Mesendoderm (in vitro differentiated cells): Measurements from ENCODE around the gene NDC1. TPM values are rescaled to one million over a fixed set of nuclear protein-coding genes. Genes with fewer than 3 reads are reported as not detected.

Experiments used
- DNase-seq: peaks from one replicate; pipeline ENCODE4 v3.0.0; 2013
- H2AK5ac ChIP-seq: 2 replicates; pipeline ENCODE4 v1.6.1; 2013; ENCODE audit warnings: low read length, inconsistent platforms
- H2BK120ac ChIP-seq: 2 replicates; pipeline ENCODE4 v1.6.1; 2013; ENCODE audit warnings: low read depth, mild to moderate bottlenecking, low read length, moderate library complexity, mixed read lengths
- H2BK15ac ChIP-seq: replicated peaks from 2 replicates; pipeline ENCODE4 v1.6.1; 2013; ENCODE audit warnings: low read depth, mild to moderate bottlenecking, moderate library complexity
- H2BK5ac ChIP-seq: 2 replicates; pipeline ENCODE4 v1.6.1; 2013; ENCODE audit warnings: low read length, inconsistent platforms
- H3K18ac ChIP-seq: 2 replicates; pipeline ENCODE4 v1.6.1; 2013; ENCODE audit warnings: mild to moderate bottlenecking, low read length, mixed read lengths
- H3K23ac ChIP-seq: one replicate; pipeline ENCODE4 v1.6.1; 2013; ENCODE audit warnings: low read length
- H3K27ac ChIP-seq: 2 replicates; pipeline ENCODE4 v1.5.1; 2013; ENCODE audit warnings: low read depth, mild to moderate bottlenecking, inconsistent platforms, low read length, moderate library complexity
- H3K27me3 ChIP-seq: 2 replicates; pipeline ENCODE4 v1.6.1; 2013; ENCODE audit warnings: low read length, control low read depth, mild to moderate bottlenecking, inconsistent platforms; ENCODE audit not compliant: insufficient read depth, poor library complexity
- H3K36me3 ChIP-seq: 2 replicates; pipeline ENCODE4 v1.6.1; 2013; ENCODE audit warnings: low read length, inconsistent platforms; ENCODE audit not compliant: control insufficient read depth, insufficient read depth
- H3K4ac ChIP-seq: one replicate; pipeline ENCODE4 v1.6.1; 2013; ENCODE audit warnings: low read depth, mild to moderate bottlenecking, low read length, moderate library complexity
- H3K4me1 ChIP-seq: 2 replicates; pipeline ENCODE4 v1.6.1; 2013; ENCODE audit warnings: low read depth, low read length, inconsistent platforms; ENCODE audit not compliant: control insufficient read depth
- H3K4me2 ChIP-seq: 2 replicates; pipeline ENCODE4 v1.6.1; 2013; ENCODE audit warnings: low read length
- H3K4me3 ChIP-seq: 2 replicates; pipeline ENCODE4 v1.5.1; 2013; ENCODE audit warnings: mild to moderate bottlenecking, low read length
- H3K56ac ChIP-seq: one replicate; pipeline ENCODE4 v1.6.1; 2013; ENCODE audit warnings: low read length
- H3K79me1 ChIP-seq: 2 replicates; pipeline ENCODE4 v1.6.1; 2013; ENCODE audit warnings: low read length, inconsistent platforms
- H3K79me2 ChIP-seq: 2 replicates; pipeline ENCODE4 v1.6.1; 2013; ENCODE audit warnings: mild to moderate bottlenecking, low read length; ENCODE audit not compliant: control insufficient read depth, insufficient read depth
- H3K9ac ChIP-seq: 2 replicates; pipeline ENCODE4 v1.6.1; 2013; ENCODE audit warnings: low read length, inconsistent platforms
- H4K5ac ChIP-seq: one replicate; pipeline ENCODE4 v1.6.1; 2013; ENCODE audit warnings: low read length
- H4K8ac ChIP-seq: one replicate; pipeline ENCODE4 v1.6.1; 2013; ENCODE audit warnings: low read depth, mild to moderate bottlenecking, control low read depth, low read length, moderate library complexity
- WGBS: extraction: QIAGEN DNeasy Blood & Tissue Kit; methylation state at CpG from one replicate; pipeline ENCODE4 v1.1.7; 2013; ENCODE audit warnings: low lambda C conversion rate, missing lambda C conversion rate; ENCODE audit not compliant: insufficient coverage; ENCODE audit errors: extremely low coverage; 5-methylcytosine and 5-hydroxymethylcytosine counted together
- small RNA-seq: library from polyadenylated mRNA; stranded (forward); fragments of <200 nt; extraction: miRNeasy Mini kit (QIAGEN cat#:217004); gene quantifications from one replicate; pipeline ENCODE3, GENCODE V24; 2013; ENCODE audit not compliant: insufficient read depth

Gene NDC1

GRCh38 chr1:53716150-53716549 lies 121.9 kb downstream of the NDC1 start:
- Histone ChIP-seq H3K9ac (peak overlapping the region; percentile 5), H3K18ac (no peak overlapping the region), H3K4ac (no peak overlapping the region), H3K79me2 (no peaks in the 10 kb centered on the region), H2BK5ac (no peak overlapping the region), H3K79me1 (peaks cover 16% of the 10 kb centered on the region), H3K4me3 (no peak overlapping the region), H3K4me2 (no peak overlapping the region), H3K4me1 (peaks cover 8% of the 10 kb centered on the region), H2BK15ac (no peak overlapping the region), H3K56ac (no peak overlapping the region), H3K27me3 (no peaks in the 10 kb centered on the region), H2AK5ac (no peak overlapping the region), H4K5ac (no peak overlapping the region), H3K27ac (no peak overlapping the region), H3K23ac (no peak overlapping the region), H2BK120ac (no peak overlapping the region), H3K36me3 (no peaks in the 10 kb centered on the region), H4K8ac (no peak overlapping the region)
- DNase-seq: no peak
- no CpG with 5 or more reads among the region's 5 CpGs for WGBS

DNA sequence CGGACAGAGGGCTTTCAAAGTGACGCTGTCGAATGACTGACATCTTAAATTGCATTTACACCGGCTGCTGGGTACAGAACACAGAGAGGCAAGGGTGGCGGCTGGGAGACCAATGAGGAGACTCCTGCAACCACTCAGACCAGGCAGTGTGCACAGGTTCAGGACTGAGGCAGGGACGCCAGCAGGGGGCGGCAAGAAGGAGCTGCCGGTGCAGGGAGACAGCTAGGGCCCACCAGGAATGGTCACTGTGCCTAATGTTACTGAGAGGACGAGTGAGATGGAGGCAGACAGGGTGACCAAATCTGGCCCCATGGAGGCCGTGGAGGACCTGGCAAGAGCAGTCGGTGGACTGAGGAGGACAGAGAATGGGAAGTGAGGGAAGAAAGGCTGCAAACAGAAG lies 122.6 kb downstream of the NDC1 start:
- Histone ChIP-seq H3K9ac (peak overlapping the region; percentile 5), H2BK120ac (no peak overlapping the region), H4K8ac (no peak overlapping the region), H3K4me1 (peaks cover 8% of the 10 kb centered on the region), H3K79me1 (peaks cover 19% of the 10 kb centered on the region), H3K4ac (no peak overlapping the region), H3K36me3 (no peaks in the 10 kb centered on the region), H3K23ac (no peak overlapping the region), H3K27ac (no peak overlapping the region), H3K79me2 (no peaks in the 10 kb centered on the region), H3K56ac (peak overlapping the region; percentile 54), H2AK5ac (no peak overlapping the region), H4K5ac (no peak overlapping the region), H3K27me3 (no peaks in the 10 kb centered on the region), H3K4me2 (no peak overlapping the region), H2BK5ac (no peak overlapping the region), H2BK15ac (no peak overlapping the region), H3K4me3 (no peak overlapping the region), H3K18ac (no peak overlapping the region)
- peak; percentile 70 for DNase-seq
- no CpG with 5 or more reads among the region's 11 CpGs for WGBS

Small RNAs within 50 kb of the gene (small RNA-seq; reads per million reads assigned to genes)
- gene AL049745.1 (not detected), gene RF00418 (not detected)
